Ishikawa (cell line): ENCODE measurements around the gene AVP.
A peak's percentile ranks its signal among the peaks of the same experiment; 100 is the strongest.

Experiments
- CEBPB ChIP-seq: IDR thresholded peaks from 2 replicates; pipeline ENCODE4 v1.6.1; 2012
- CREB1 ChIP-seq: IDR thresholded peaks from 2 replicates; pipeline ENCODE4 v1.6.1; 2012; ENCODE audit warnings: low read depth
- EGR1 ChIP-seq: IDR thresholded peaks from 2 replicates; pipeline ENCODE4 v1.6.1; 2012
- EP300 ChIP-seq: IDR thresholded peaks from 2 replicates; pipeline ENCODE4 v1.6.1; 2012; ENCODE audit warnings: borderline replicate concordance
- FOXM1 ChIP-seq: IDR thresholded peaks from 2 replicates; pipeline ENCODE4 v1.6.1; 2012; ENCODE audit warnings: low read depth, borderline replicate concordance
- NFIC ChIP-seq: IDR thresholded peaks from 2 replicates; pipeline ENCODE4 v1.6.1; 2012
- RAD21 ChIP-seq: IDR thresholded peaks from 2 replicates; pipeline ENCODE4 v1.6.1; 2012; ENCODE audit warnings: low read depth
- TAF1 ChIP-seq: IDR thresholded peaks from 2 replicates; pipeline ENCODE4 v1.6.1; 2012; ENCODE audit warnings: low read depth, mild to moderate bottlenecking
- TCF12 ChIP-seq: IDR thresholded peaks from 2 replicates; pipeline ENCODE4 v1.6.1; 2012; ENCODE audit warnings: low read depth
- TEAD4 ChIP-seq: IDR thresholded peaks from 2 replicates; pipeline ENCODE4 v1.6.1; 2012
- YY1 ChIP-seq: IDR thresholded peaks from 2 replicates; pipeline ENCODE4 v1.6.1; 2012; ENCODE audit warnings: low read depth
- ZBTB7A ChIP-seq: IDR thresholded peaks from 2 replicates; pipeline ENCODE4 v1.6.1; 2012; ENCODE audit warnings: low read depth
- TF ChIP-seq, protein P1 (sequence below): IDR thresholded peaks from 2 replicates; pipeline ENCODE4 v1.6.1; 2012; ENCODE audit warnings: low read depth, mild to moderate bottlenecking
- TF ChIP-seq, protein P2 (sequence below): IDR thresholded peaks from 2 replicates; pipeline ENCODE4 v1.6.1; 2012
- TF ChIP-seq, protein P3 (sequence below): IDR thresholded peaks from 2 replicates; pipeline ENCODE4 v1.6.1; 2012

AVP gene

DNA sequence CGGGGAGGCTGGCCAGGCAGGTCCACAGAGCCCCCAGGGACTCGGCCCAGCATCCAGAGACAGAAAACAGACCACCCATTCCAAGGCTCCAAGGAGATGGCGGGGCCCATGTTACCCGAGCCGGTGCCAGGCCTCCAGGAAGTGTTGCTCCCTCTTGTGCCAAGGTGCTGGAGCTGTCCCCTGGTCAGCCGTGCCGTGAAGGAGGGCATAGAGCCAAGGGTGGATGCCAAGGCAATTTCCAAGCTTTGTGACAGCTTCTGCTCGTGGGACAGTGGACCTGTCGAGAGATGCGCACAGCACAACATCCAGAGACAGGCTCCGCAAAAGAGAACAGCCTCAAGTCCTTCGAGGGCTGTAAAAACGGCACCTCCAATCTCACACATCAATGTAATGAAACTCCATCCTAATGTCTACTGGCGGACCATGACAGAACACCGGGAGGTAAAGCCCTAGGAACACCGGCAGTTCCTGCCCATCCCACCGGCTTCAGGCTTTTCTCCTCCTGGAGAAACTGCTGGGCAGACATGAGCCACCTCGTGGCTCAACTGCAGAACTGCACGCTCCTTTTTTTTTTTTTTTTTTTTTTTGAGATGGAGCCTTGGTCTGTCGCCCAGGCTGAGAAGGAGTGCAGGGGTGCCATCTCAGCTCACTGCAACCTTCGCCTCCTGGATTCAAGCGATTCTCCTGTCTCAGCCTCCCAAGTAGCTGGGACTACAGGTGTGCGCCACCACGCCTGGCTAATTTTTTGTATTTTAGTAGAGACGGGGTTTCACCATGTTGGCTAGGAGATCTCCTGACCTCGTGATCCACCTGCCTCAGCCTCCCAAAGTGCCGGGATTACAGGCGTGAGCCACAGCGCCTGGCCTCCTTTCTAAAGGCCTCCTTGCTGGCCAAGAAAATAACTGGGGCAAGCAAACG is 30.9 kb upstream of the AVP start:
- TF ChIP-seq RAD21 (peak; percentile 58), YY1 (0 out of 2 replicates have a peak, but pooled peaks have one; percentile 9), TEAD4 (no peak)
- TF ChIP-seq, protein P1, sequence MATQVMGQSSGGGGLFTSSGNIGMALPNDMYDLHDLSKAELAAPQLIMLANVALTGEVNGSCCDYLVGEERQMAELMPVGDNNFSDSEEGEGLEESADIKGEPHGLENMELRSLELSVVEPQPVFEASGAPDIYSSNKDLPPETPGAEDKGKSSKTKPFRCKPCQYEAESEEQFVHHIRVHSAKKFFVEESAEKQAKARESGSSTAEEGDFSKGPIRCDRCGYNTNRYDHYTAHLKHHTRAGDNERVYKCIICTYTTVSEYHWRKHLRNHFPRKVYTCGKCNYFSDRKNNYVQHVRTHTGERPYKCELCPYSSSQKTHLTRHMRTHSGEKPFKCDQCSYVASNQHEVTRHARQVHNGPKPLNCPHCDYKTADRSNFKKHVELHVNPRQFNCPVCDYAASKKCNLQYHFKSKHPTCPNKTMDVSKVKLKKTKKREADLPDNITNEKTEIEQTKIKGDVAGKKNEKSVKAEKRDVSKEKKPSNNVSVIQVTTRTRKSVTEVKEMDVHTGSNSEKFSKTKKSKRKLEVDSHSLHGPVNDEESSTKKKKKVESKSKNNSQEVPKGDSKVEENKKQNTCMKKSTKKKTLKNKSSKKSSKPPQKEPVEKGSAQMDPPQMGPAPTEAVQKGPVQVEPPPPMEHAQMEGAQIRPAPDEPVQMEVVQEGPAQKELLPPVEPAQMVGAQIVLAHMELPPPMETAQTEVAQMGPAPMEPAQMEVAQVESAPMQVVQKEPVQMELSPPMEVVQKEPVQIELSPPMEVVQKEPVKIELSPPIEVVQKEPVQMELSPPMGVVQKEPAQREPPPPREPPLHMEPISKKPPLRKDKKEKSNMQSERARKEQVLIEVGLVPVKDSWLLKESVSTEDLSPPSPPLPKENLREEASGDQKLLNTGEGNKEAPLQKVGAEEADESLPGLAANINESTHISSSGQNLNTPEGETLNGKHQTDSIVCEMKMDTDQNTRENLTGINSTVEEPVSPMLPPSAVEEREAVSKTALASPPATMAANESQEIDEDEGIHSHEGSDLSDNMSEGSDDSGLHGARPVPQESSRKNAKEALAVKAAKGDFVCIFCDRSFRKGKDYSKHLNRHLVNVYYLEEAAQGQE, result 0 out of 2 replicates have a peak, but pooled peaks have one; percentile 16

DNA sequence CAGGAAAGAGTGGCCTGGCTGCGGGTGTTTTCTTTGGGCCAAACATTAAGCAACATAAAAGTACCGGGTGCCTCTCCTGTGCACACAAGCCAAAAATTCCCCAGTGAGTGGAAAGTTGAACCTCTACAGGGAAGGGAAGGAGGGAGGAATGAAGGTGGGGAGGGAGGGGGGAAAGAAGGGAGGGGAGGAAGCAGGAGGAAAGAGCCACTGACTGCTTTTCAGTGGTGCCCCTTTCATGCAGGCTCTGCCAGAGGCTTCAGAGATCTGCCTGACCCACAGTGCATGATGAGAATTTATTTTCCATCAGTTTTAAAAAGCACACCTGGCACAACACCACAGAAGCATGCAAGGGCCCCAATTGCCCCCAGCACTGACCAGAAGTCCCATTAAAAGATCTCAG is 27.5 kb upstream of the AVP start:
- TF ChIP-seq ZBTB7A (no peak), TAF1 (no peak), EGR1 (no peak), FOXM1 (no peak), CEBPB (no peak), EP300 (no peak), NFIC (no peak), YY1 (no peak), TCF12 (no peak)
- TF ChIP-seq, protein P1, result no peak
- TF ChIP-seq, protein P2, sequence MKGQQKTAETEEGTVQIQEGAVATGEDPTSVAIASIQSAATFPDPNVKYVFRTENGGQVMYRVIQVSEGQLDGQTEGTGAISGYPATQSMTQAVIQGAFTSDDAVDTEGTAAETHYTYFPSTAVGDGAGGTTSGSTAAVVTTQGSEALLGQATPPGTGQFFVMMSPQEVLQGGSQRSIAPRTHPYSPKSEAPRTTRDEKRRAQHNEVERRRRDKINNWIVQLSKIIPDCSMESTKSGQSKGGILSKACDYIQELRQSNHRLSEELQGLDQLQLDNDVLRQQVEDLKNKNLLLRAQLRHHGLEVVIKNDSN, result no peak
- TF ChIP-seq, protein P3, sequence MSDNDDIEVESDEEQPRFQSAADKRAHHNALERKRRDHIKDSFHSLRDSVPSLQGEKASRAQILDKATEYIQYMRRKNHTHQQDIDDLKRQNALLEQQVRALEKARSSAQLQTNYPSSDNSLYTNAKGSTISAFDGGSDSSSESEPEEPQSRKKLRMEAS, result no peak

DNA sequence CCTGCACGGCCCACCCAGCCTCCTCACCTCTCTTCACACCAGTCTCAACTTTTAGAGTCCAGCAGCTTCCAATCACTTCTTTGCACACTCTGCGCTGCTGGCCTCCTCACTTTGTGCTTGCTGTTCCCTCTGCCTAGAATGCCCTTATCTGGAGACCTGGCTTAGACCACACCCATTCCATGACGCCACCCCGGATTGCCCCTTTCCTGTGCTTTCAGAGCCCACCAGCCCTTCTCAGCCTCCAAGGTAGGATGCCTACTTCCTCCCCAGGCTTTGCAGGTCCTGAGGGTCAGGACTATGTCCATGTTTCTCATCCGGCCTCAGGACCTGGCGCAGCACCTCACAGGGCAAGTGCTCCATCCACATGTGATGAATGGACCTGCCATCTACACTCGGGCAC is 27.0 kb upstream of the AVP start:
- TF ChIP-seq FOXM1 (no peak), NFIC (no peak), CEBPB (no peak), TAF1 (no peak), TCF12 (no peak), RAD21 (no peak), EGR1 (no peak), YY1 (no peak), CREB1 (no peak), ZBTB7A (no peak), TEAD4 (no peak), EP300 (no peak)
- TF ChIP-seq, protein P3, result no peak
- TF ChIP-seq, protein P1, result no peak
- TF ChIP-seq, protein P2, result no peak
